Nephron progenitor cell (in vitro differentiated cells): ENCODE data around the gene NFATC4.

Experiments
- DNase-seq: peaks from one replicate; pipeline ENCODE4 v3.0.0; 2021
- H3K27ac Mint-ChIP-seq: 2 replicates; pipeline ENCODE4 v1.8.0; 2021; ENCODE audit warnings: mild to moderate bottlenecking, moderate library complexity, mixed read lengths
- H3K27me3 Mint-ChIP-seq: 2 replicates; pipeline ENCODE4 v1.8.0; 2021; ENCODE audit warnings: mild to moderate bottlenecking, low read depth, mixed read lengths; ENCODE audit not compliant: poor library complexity
- H3K36me3 Mint-ChIP-seq: 2 replicates; pipeline ENCODE4 v1.8.0; 2021; ENCODE audit warnings: low read depth, mixed read lengths
- H3K4me1 Mint-ChIP-seq: 2 replicates; pipeline ENCODE4 v1.8.0; 2021; ENCODE audit warnings: mixed read lengths
- H3K4me3 Mint-ChIP-seq: 2 replicates; pipeline ENCODE4 v1.8.0; 2021; ENCODE audit warnings: mild to moderate bottlenecking, moderate library complexity, mixed read lengths
- H3K9me3 Mint-ChIP-seq: 2 replicates; pipeline ENCODE4 v1.8.0; 2021; ENCODE audit warnings: mild to moderate bottlenecking, moderate library complexity, mixed read lengths
- TF ChIP-seq, protein P1 (sequence below): fragments of 200-600 bp; sonication (generic); IDR thresholded peaks from 2 replicates; pipeline ENCODE4 v1.5.0; 2021; ENCODE audit warnings: antibody characterized with exemption

Gene NFATC4

DNA sequence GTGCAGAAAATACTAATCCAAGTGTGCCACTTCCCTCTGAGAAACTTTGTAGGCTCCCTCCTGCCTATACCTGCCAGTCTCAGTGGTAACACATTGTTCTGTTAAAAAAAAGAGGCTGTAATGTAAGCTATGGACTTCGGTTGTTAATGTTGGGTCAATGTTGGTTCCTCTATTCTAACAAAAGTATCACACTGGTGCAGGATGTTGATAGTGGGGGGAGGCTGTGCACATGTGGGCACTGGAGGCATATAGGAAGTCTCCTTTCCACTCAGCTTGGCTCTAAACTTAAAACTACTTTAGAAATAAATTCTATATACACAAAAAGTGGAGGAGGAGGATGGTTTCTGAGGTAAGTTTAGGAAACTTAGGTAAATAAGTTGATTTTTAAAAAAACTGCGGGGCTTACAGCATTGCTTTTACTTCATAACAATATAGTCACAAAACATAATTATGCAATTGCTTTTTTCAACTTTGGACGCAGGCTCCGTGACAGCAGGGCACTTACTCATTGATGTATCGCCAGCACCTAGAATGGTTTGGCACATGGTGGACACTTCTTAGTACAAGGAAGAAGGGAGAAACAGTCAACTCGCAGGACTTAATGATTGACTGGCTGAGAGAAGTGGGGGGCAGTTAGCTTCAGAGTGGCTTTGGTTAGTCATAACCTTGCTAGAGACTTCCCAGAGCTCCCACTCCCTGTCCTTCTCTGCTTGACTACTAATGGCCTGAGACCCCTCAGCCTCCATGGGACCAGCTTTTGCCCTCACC, 22.9 kb downstream of the NFATC4 start:
- TF ChIP-seq, protein P1, sequence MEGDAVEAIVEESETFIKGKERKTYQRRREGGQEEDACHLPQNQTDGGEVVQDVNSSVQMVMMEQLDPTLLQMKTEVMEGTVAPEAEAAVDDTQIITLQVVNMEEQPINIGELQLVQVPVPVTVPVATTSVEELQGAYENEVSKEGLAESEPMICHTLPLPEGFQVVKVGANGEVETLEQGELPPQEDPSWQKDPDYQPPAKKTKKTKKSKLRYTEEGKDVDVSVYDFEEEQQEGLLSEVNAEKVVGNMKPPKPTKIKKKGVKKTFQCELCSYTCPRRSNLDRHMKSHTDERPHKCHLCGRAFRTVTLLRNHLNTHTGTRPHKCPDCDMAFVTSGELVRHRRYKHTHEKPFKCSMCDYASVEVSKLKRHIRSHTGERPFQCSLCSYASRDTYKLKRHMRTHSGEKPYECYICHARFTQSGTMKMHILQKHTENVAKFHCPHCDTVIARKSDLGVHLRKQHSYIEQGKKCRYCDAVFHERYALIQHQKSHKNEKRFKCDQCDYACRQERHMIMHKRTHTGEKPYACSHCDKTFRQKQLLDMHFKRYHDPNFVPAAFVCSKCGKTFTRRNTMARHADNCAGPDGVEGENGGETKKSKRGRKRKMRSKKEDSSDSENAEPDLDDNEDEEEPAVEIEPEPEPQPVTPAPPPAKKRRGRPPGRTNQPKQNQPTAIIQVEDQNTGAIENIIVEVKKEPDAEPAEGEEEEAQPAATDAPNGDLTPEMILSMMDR = no peak
- no peaks in the 10 kb centered on the region for H3K9me3 Mint-ChIP-seq
- H3K27me3 Mint-ChIP-seq = no peaks in the 10 kb centered on the region
- H3K27ac Mint-ChIP-seq = peak overlapping the region; percentile 92
- no peak overlapping the region for H3K4me3 Mint-ChIP-seq
- H3K4me1 Mint-ChIP-seq = peaks cover 81% of the 10 kb centered on the region
- H3K36me3 Mint-ChIP-seq = no peaks in the 10 kb centered on the region
- no peak for DNase-seq

DNA sequence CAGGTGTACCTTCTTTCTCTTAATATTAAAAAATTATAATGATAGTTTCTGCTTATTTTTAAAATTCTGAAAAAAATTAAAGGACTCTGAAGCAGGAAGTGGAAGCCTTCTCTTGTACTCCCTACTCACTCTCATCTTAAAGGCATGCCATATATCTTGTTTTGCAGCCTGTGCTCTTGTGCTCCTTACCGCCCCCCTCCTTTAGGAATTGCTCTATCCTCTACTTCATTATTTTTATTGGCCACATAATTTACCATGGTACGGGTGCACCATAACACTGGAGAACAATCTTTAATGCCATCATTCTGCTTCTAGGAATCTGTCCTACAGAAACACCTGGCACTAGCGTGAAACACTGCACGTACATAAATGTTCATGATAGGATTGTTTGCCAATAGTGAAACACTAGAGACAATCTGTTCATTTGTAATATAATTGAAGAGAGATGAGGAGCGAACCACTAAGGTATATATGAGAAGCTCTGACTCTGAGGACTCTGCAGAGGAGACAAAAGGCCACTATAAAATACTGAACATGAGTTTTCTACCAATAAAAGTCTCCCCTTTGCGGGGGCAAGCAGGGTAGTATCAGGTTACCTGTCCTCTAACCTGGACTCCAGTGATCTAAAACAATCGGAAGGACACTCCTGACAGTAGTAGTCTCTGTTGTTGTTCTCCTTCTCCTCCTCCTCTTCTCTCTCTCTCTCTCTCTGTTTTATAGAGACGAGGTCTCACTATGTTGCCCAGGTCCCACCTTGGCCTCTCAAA, 24.5 kb downstream of the NFATC4 start:
- TF ChIP-seq, protein P1 = no peak
- Mint-ChIP-seq H3K27ac (peak overlapping the region; percentile 50), H3K4me1 (peaks cover 88% of the 10 kb centered on the region), H3K9me3 (peaks cover 6% of the 10 kb centered on the region), H3K27me3 (no peaks in the 10 kb centered on the region), H3K4me3 (peak overlapping the region; percentile 23), H3K36me3 (no peaks in the 10 kb centered on the region)
- no peak for DNase-seq

DNA sequence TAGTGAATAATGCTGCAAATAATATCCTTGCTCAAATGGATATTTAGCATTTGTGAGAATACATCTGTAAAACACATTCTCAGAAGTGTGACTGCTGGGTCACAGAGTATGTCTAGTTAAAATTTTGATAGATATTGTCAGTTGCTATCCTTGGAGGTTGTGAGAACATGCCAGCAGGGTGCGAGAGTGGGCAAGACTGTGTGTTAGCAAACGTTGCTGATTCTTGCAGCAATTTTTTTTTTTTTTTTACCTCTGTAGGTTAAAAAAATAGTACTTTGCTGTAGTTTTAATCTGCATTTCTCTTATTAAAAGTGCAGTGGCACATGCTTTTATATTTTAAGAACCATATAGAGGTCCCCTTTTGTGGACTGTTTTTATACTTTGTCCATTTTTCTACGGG, 26.3 kb downstream of the NFATC4 start:
- Mint-ChIP-seq H3K4me3 (no peak overlapping the region), H3K27me3 (peaks cover under 1% of the 10 kb centered on the region), H3K36me3 (no peaks in the 10 kb centered on the region), H3K9me3 (peaks cover 6% of the 10 kb centered on the region), H3K27ac (no peak overlapping the region), H3K4me1 (peaks cover 79% of the 10 kb centered on the region)
- DNase-seq = no peak
- TF ChIP-seq, protein P1 = no peak

DNA sequence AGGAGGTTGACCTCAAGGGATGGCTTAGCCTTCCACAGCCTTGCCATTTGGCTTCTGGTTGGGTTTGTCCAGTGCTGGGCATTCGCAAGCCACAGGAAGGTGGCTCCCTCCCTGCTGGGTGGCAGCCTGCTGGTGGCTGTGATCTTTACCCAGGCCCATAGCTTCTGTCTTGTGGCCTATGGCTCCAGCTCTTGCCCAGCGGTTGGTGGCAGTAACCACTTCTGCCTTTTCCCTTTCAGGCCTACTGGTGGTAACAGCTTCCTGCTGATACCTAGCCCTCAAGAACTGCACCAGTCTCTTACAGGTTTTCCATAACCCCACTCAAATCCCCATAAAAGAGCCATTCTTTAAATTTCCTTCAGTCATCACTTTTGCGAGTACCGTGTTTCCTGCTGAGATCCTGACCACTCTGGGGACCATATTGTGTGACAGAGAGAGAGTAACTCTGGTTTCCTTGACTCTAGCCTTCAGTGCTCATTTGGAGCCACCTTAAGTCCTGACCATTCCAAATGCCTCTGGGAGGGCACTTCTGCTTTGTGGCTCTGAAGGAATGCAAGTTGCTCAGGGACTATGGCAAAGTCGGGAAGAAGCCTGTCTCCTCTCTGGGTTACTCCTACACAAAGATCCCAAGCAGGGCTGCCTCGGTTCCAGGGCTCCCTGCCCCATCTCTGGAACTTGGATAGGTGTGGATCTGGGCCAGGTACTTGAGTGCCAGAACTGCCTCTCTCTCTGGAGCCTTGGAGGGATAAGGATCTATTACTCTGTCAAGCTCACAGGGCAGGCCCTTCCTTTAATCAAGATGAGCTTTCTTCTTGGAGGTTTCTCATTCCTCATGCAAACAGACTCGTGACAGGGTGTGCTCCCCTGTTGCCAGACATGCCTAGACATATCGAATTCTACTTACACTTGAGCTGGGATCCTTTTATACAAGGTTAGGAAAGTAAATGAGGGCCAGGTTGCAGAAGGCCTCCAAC, 27.9 kb downstream of the NFATC4 start:
- Mint-ChIP-seq H3K4me3 (no peak overlapping the region), H3K27ac (peak overlapping the region; percentile 11), H3K4me1 (peaks cover 84% of the 10 kb centered on the region), H3K9me3 (peaks cover 6% of the 10 kb centered on the region), H3K27me3 (peaks cover 4% of the 10 kb centered on the region), H3K36me3 (no peaks in the 10 kb centered on the region)
- no peak for DNase-seq
- TF ChIP-seq, protein P1 = no peak

DNA sequence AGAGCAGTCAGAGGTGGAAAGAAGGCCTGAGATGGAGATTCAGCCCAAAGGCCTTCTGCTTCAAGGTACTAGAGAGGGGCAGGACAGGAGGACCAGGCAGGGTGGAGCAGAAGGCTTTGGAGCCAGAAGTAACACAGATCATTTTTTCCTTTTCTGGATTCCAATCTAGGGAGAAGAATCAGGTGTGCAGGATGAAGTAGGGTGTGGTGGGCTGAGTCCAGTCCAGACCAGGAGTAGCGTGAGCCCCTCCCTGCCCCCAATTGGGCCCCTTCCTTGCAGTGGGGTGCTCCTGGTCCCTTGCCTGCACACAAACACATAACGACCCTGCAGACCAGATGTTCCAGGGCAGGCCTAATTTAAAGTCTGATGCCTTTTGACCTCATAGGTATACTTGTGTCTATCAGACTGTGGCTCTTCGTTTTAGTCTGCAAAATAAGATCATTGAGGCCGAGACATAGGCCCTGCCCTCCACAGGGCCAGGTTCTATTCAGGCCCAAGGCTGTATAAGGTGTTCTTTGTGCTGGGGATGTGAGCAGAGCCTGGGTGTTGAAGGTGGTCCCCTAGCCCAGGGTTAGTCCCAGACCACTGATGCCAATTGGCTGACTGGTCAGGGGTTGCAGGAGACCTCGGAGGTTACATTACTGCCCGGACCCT, 29.8 kb downstream of the NFATC4 start:
- Mint-ChIP-seq H3K4me3 (peak overlapping the region; percentile 94), H3K27me3 (peaks cover 4% of the 10 kb centered on the region), H3K27ac (peak overlapping the region; percentile 68), H3K4me1 (peaks cover 84% of the 10 kb centered on the region), H3K36me3 (peaks cover under 1% of the 10 kb centered on the region), H3K9me3 (peaks cover 6% of the 10 kb centered on the region)
- DNase-seq = no peak
- TF ChIP-seq, protein P1 = no peak
